A549 (cell line): ENCODE data around the gene NRARP.

Source experiments
- BHLHE40 ChIP-seq: IDR thresholded peaks from 2 replicates; pipeline ENCODE4 v1.6.1; 2012; ENCODE audit warnings: low read depth, low read length, inconsistent platforms
- CBX8 ChIP-seq: fragments of 200-600 bp; sonication (generic); IDR thresholded peaks from 2 replicates; pipeline ENCODE4 v1.6.1; 2016
- CEBPB ChIP-seq, 2 experiments: fragments of >200 bp in 1 of 2; sonication (Bioruptor Twin) in 1 of 2; formaldehyde crosslinking in 1 of 2; IDR thresholded peaks; 2 replicates each; pipeline ENCODE4 v1.6.1; 2012 to 2016
- CHD4 ChIP-seq: fragments of 200-600 bp; sonication (generic); IDR thresholded peaks from 2 replicates; pipeline ENCODE4 v1.6.1; 2016; ENCODE audit warnings: antibody characterized with exemption, mild to moderate bottlenecking, borderline replicate concordance
- HDAC2 ChIP-seq: fragments of 200-600 bp; sonication (generic); IDR thresholded peaks from 2 replicates; pipeline ENCODE4 v1.6.1; 2016
- JUN ChIP-seq, 2 experiments: fragments of >200 bp; sonication (Bioruptor Twin); formaldehyde crosslinking; IDR thresholded peaks; 2 replicates in 1 of 2; 3 replicates in 1 of 2; pipeline ENCODE4 v1.6.1; 2016 to 2017
- MAFK ChIP-seq: fragments of 450-650 bp; IDR thresholded peaks from 2 replicates; pipeline ENCODE4 v1.6.1; 2014; ENCODE audit not compliant: partially characterized antibody
- POLR2A ChIP-seq: IDR thresholded peaks from 2 replicates; pipeline ENCODE4 v1.6.1; 2012; ENCODE audit warnings: mild to moderate bottlenecking, low read length
- RAD21 ChIP-seq, 2 experiments: fragments of >200 bp in 1 of 2; sonication (Bioruptor Twin) in 1 of 2; formaldehyde crosslinking in 1 of 2; IDR thresholded peaks in 1 of 2; conservative IDR thresholded peaks in 1 of 2; 2 replicates in 1 of 2; 3 replicates in 1 of 2; pipeline ENCODE4 v1.6.1; 2012 to 2018; ENCODE audit warnings: inconsistent platforms in 1 of 2
- TF ChIP-seq, protein P1 (sequence below): fragments of >200 bp; sonication (Bioruptor Twin); formaldehyde crosslinking; IDR thresholded peaks from 3 replicates; pipeline ENCODE4 v1.5.1; 2016

DNA sequence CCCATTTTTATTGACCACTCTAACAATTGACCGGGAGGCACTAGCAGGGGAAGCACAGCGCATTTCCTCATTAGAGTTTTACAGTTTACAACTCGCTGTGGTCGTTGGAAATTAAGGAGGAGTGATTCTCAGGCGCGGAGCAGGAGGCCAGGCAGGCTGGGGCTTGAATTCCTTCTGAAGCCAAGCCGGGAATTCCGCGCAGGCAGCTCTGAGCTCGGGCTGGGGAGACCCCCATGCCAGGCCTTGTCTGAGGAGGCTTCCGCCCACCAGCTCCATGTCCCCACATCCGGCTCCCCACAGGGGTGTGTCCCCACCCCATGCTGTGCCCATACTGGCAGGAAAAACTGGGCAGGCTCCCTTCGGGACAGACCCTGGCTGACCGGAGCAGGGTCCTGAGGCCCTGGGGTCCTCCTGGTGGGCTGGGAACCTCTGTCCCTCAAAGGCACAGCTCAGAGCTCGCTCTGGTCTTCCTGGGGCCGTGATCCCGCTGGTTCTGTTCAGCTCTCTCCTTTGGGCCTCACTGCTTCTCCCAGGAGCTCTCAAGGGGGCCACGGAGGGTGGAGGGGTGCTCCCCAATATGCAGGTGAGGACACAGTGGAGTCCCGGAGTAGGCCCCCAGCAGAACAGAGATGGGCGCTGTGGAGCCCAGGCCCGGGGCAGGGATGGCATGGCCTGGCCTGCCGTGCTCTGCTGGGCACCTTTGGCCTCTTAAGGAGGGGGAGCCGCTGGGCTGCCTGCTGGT is 1.3 kb upstream of the NRARP start:
- TF ChIP-seq CEBPB (IDR thresholded peaks at IDR 0.05), result no peak
- no peak for TF ChIP-seq RAD21 (conservative IDR thresholded peaks at IDR 0.05 in 1 of 2, IDR thresholded peaks at IDR 0.05 in 1 of 2)
- no peak for TF ChIP-seq HDAC2
- TF ChIP-seq CBX8, result no peak
- TF ChIP-seq, protein P1, sequence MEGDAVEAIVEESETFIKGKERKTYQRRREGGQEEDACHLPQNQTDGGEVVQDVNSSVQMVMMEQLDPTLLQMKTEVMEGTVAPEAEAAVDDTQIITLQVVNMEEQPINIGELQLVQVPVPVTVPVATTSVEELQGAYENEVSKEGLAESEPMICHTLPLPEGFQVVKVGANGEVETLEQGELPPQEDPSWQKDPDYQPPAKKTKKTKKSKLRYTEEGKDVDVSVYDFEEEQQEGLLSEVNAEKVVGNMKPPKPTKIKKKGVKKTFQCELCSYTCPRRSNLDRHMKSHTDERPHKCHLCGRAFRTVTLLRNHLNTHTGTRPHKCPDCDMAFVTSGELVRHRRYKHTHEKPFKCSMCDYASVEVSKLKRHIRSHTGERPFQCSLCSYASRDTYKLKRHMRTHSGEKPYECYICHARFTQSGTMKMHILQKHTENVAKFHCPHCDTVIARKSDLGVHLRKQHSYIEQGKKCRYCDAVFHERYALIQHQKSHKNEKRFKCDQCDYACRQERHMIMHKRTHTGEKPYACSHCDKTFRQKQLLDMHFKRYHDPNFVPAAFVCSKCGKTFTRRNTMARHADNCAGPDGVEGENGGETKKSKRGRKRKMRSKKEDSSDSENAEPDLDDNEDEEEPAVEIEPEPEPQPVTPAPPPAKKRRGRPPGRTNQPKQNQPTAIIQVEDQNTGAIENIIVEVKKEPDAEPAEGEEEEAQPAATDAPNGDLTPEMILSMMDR, result no peak
- TF ChIP-seq JUN (IDR thresholded peaks at IDR 0.05), result no peak
- no peak for TF ChIP-seq BHLHE40
- no peak for TF ChIP-seq POLR2A
- TF ChIP-seq MAFK, result no peak
- TF ChIP-seq CHD4, result no peak
